Thymus (tissue), 11 donors: ENCODE measurements around the gene NOXRED1. TPM values are rescaled to one million over a fixed set of nuclear protein-coding genes. Genes with fewer than 3 reads are reported as not detected.

Experiments used
- DNase-seq, 9 donors: peaks; one replicate each; pipeline ENCODE4 v3.0.0-alpha.2; 2013; ENCODE audit warnings: low spot score in 9 of 9, low read depth in 6 of 9, missing footprints in 1 of 9
- H3K27ac ChIP-seq, 2 donors: one replicate each; pipeline ENCODE4 v1.5.1; 2013; ENCODE audit warnings: control low read depth in 1 of 2, low read depth in 1 of 2, low read length in 1 of 2, mild to moderate bottlenecking in 1 of 2, moderate library complexity in 1 of 2
- H3K27me3 ChIP-seq, 2 donors: one replicate each; pipeline ENCODE4 v1.5.1; 2013; ENCODE audit warnings: low read length in 1 of 2; ENCODE audit not compliant: control insufficient read depth in 2 of 2, insufficient read depth in 1 of 2
- H3K36me3 ChIP-seq, 2 donors: one replicate each; pipeline ENCODE4 v1.5.1; 2013; ENCODE audit warnings: low read length in 1 of 2, mild to moderate bottlenecking in 1 of 2, moderate library complexity in 1 of 2; ENCODE audit not compliant: control insufficient read depth in 2 of 2, insufficient read depth in 2 of 2
- H3K4me1 ChIP-seq, 2 donors: one replicate each; pipeline ENCODE4 v1.5.1; 2013; ENCODE audit warnings: low read length in 2 of 2; ENCODE audit not compliant: control insufficient read depth in 2 of 2, insufficient read depth in 2 of 2
- H3K4me3 ChIP-seq, 2 donors: one replicate each; pipeline ENCODE4 v1.5.1; 2013; ENCODE audit warnings: low read length in 2 of 2, control low read depth in 1 of 2, mild to moderate bottlenecking in 1 of 2
- H3K9me3 ChIP-seq, 2 donors: one replicate each; pipeline ENCODE4 v1.5.1; 2013; ENCODE audit warnings: low read length in 1 of 2, mild to moderate bottlenecking in 1 of 2; ENCODE audit not compliant: control insufficient read depth in 2 of 2, insufficient read depth in 1 of 2
- WGBS: extraction: QIAGEN DNeasy Blood & Tissue Kit; methylation state at CpG from one replicate; pipeline ENCODE4 v1.1.7; 2013; 5-methylcytosine and 5-hydroxymethylcytosine counted together
- polyA plus RNA-seq: library from polyadenylated mRNA; stranded (reverse); fragments of 200-250 nt; gene quantifications from one replicate; pipeline ENCODE4 v1.2.3, GENCODE V29; 2013
- total RNA-seq: library from RNA; stranded (reverse); fragments of 120-200 nt; gene quantifications from one replicate; pipeline ENCODE4 v1.2.4, GENCODE V29; 2013
- donor health status: healthy.

NOXRED1 gene
- total and polyA plus RNA-seq, 2 donors = 0.19 to 1.6 TPM

DNA sequence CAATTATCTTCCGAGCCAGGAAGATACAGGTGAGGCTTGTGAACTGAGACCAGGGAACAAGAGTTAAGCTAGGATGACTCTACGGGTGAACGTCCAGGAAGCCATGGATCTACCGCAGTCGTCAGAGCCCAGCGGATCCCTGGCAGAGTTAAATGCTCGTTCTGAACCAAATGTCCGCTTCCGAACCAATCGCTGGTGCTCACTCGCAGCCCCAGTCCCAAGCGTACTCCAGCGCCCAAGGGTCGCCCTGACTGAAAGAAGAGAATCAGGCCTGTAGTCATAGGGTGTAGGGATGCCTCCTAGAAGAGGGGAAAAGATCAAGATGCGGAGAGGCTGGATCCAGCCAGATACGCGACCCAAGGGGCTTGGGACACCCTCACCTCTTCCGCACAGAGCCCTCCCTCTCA lies 33.8 kb upstream of the NOXRED1 start:
- DNase-seq = no peak
- peak overlapping the region; percentile 79 to 88 for H3K27ac ChIP-seq
- no peaks in the 10 kb centered on the region for H3K27me3 ChIP-seq
- peak overlapping the region; percentile 87 to 96 for H3K4me3 ChIP-seq
- no peaks in the 10 kb centered on the region for H3K9me3 ChIP-seq
- WGBS = 0% methylated on average over 18 of the region's 18 CpGs
- peaks cover 11% of the 10 kb centered on the region in 2 donors for H3K4me1 ChIP-seq
- H3K36me3 ChIP-seq = peaks cover 15 to 30% of the 10 kb centered on the region in 2 donors

DNA sequence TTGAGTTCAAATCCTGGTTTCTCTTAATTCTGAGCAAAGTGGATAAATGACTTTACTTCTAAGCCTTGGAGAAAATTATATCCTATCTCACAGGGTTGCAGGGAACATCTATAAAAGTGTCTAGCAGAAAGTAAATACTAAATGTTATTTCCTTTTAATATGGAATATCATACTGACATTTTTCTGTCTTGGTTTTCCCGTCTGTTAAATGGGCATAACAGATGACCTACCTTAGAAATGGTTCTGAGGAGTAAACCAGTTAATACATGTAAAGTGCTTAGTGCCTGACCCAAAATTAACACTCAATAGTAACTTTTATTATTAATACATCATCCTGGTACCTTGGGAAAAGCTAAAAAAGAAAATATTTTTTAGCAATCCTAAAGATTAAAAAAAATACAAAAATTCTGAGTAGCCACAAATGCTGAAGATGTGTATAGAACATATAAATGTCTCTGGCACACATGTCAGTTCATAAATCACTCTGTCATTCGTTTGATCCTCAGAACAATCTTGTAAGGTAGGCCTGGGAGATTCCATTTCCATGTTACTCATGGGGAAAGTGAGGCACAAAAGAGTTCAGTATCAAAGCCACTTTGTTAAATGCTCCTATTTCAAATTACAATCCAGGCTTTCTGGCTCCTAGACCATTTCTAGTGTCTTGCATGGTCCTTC lies 32.8 kb upstream of the NOXRED1 start:
- Histone ChIP-seq H3K9me3 (no peaks in the 10 kb centered on the region), H3K27me3 (no peaks in the 10 kb centered on the region), H3K36me3 (peaks cover 9 to 24% of the 10 kb centered on the region in 2 donors), H3K4me1 (peaks cover 11% of the 10 kb centered on the region in 2 donors), H3K4me3 (peak overlapping the region in 1 of 2 donors; percentile 17), H3K27ac (no peak overlapping the region)
- DNase-seq = no peak
- WGBS = 90% methylated on average over 2 of the region's 2 CpGs

DNA sequence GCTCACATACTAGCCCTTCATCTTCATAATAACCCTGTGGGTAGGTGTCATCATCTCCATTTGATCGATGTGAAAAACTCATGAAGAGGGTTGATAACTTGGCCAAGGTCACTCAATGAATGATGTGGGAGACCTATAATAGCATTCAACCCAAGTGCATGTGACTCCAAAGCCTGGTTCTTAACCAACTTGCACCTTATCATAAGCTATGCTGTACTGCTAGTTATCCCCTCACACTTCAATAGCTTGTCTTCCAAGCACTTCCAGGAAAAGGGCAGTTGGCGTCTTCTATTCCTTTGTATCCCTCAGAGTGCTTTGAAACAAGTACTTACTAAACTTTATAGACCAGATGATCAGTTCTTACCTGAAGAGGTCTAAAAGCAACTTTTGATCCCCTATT lies 18.9 kb upstream of the NOXRED1 start:
- DNase-seq = no peak
- Histone ChIP-seq H3K4me3 (no peak overlapping the region), H3K4me1 (no peaks in the 10 kb centered on the region), H3K9me3 (no peaks in the 10 kb centered on the region), H3K27me3 (no peaks in the 10 kb centered on the region), H3K27ac (no peak overlapping the region), H3K36me3 (peaks cover 34 to 45% of the 10 kb centered on the region in 2 donors)
- WGBS = 98% methylated on average over 2 of the region's 2 CpGs

DNA sequence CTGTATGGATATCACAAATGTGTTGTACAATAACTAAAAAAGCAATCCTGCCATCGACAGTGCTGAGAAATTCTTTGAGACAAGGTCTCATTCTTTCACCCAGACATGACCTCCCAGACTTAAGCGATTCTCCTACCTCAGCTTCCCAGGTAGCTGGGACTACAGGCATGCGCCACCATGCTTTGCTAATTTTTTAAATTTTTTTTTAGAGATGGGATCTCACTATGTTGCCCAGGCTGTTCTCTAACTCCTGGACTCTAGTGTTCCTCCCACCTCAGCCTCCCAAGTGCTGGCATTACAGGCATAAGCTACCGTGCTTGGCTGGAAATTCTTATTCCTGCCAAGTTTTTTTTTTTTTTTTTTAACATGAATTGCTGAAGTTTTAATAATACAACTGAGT lies 16.5 kb upstream of the NOXRED1 start:
- Histone ChIP-seq H3K4me1 (no peaks in the 10 kb centered on the region), H3K27me3 (no peaks in the 10 kb centered on the region), H3K36me3 (peaks cover 50 to 52% of the 10 kb centered on the region in 2 donors), H3K4me3 (no peak overlapping the region), H3K9me3 (no peaks in the 10 kb centered on the region), H3K27ac (no peak overlapping the region)
- DNase-seq = no peak
- 97% methylated on average over 4 of the region's 4 CpGs for WGBS

DNA sequence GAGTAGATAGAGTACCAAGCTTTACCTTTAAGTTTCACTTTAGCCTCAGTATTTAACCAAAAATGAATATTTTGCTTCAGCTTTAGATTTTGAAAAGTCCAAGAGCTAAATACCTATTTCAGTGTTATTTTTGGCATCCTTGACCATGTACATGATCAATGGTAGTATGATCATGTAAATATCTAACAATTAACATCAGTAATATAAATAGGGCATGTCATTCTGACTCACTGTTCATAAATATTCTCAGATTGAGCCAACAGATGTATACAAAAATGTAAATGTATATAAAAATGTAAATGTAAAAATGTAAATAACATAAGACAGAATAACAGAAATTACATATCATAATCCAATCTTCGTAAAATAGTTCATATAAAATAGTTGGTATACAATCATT lies 15.3 kb upstream of the NOXRED1 start:
- Histone ChIP-seq H3K4me3 (no peak overlapping the region), H3K4me1 (no peaks in the 10 kb centered on the region), H3K27ac (no peak overlapping the region), H3K36me3 (peaks cover 52 to 54% of the 10 kb centered on the region in 2 donors), H3K9me3 (no peaks in the 10 kb centered on the region), H3K27me3 (no peaks in the 10 kb centered on the region)
- DNase-seq = no peak
- 97% methylated on average over 1 of the region's 1 CpG for WGBS

DNA sequence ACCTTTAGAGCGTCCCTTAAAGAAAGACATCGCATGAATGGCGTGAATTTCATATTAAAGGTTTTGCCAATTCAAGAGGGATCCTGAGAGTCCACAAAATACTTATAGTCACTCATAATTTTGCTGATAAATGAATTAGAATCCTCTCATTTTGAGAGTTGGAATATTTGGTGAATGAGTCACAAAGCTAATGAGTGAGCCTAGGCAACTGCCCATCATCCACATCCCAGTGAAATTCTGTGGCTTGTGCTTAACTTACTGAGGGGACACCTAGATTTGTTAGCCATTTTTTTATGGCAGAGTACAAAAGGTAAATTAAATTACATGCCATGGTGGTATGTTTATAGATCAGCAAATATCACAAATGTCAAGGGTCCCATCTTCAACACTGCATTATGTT lies 12.7 kb upstream of the NOXRED1 start:
- over 99% methylated on average over 3 of the region's 3 CpGs for whole genome bisulfite sequencing
- no peak overlapping the region for H3K4me3 ChIP-seq
- H3K4me1 ChIP-seq = no peaks in the 10 kb centered on the region
- DNase-seq = no peak
- H3K9me3 ChIP-seq = no peaks in the 10 kb centered on the region
- H3K36me3 ChIP-seq = peaks cover 28 to 41% of the 10 kb centered on the region in 2 donors
- no peaks in the 10 kb centered on the region for H3K27me3 ChIP-seq
- H3K27ac ChIP-seq = no peak overlapping the region

DNA sequence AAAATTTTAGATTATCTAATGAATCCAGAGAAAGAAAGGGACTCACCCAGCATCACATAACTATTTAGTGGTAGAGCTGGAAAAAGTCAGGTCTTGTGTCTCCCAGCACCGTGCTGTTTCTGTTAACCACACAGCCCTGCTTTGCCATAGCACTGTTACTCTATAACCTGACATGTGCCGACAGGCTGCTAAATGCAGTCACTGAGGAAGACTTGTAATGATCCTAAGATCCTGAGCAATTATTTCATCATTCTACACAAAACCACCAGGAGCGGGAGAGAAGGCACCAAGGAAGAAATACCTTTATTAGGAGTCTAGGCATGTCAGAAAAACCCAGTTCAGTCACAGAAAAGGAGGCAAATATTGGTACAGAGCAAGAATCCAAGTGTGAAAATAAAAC lies 3.1 kb upstream of the NOXRED1 start:
- no peak for DNase-seq

DNA sequence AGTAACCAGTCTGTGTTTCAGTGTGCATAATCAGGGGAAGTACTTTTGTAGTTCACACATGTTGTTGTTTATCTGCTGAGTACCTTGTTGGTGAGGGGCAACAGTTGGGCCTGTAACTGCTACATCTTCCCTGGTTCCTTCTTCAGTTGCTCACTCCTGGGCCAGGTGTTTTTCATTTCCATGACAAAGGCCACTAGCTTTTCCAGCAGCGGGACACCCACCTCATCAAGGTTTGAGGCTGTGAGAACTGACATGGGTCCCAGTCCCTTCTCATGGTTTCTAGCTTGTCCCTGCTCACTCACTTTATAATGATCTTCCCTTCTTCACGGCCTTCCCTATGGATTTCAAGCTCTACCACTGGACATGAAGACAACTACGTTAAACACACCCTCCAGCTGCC lies 1.5 kb upstream of the NOXRED1 start:
- no peaks in the 10 kb centered on the region for H3K4me1 ChIP-seq
- peaks cover 54 to 64% of the 10 kb centered on the region in 2 donors for H3K36me3 ChIP-seq
- no peaks in the 10 kb centered on the region for H3K27me3 ChIP-seq
- H3K4me3 ChIP-seq = no peak overlapping the region
- H3K9me3 ChIP-seq = no peaks in the 10 kb centered on the region
- WGBS = 98% methylated on average over 3 of the region's 3 CpGs
- H3K27ac ChIP-seq = no peak overlapping the region
- no peak for DNase-seq

More for the DNA sequence above, 3.1 kb upstream of the NOXRED1 start:
- no peaks in the 10 kb centered on the region for H3K27me3 ChIP-seq
- 97% methylated on average over 3 of the region's 3 CpGs for WGBS
- H3K27ac ChIP-seq = no peak overlapping the region
- peaks cover 54 to 60% of the 10 kb centered on the region in 2 donors for H3K36me3 ChIP-seq
- H3K4me1 ChIP-seq = no peaks in the 10 kb centered on the region
- H3K9me3 ChIP-seq = no peaks in the 10 kb centered on the region
- no peak overlapping the region for H3K4me3 ChIP-seq

DNA sequence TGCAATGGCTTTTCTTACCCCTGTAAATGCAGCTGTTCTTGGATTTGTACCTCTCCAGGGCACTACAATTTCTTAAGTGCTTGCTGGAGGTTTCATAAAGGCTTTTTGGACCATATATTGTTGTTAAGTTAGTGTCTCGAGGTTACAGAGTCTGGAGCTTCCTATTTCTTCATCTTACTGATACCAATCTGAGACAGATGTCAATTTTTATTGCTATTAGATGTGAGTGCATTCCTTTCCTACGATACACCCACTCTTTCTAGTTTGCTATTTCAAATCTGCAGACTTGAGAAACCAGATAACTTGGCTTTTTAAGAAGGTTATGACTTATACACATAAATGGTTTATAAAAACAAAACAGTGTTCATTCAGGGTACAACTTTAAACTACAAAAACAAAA lies 2.1 kb downstream of the NOXRED1 start:
- no peaks in the 10 kb centered on the region for H3K4me1 ChIP-seq
- DNase-seq = no peak
- no peak overlapping the region for H3K4me3 ChIP-seq
- 71% methylated on average over 2 of the region's 2 CpGs for WGBS
- H3K27ac ChIP-seq = no peak overlapping the region
- H3K27me3 ChIP-seq = no peaks in the 10 kb centered on the region
- H3K9me3 ChIP-seq = peaks cover 1 to 3% of the 10 kb centered on the region in 2 donors
- peaks cover 20 to 30% of the 10 kb centered on the region in 2 donors for H3K36me3 ChIP-seq
